Glomerular visceral epithelial cell (primary cell): ENCODE measurements around the gene EDC4.
"Not testable (repeated sequence)": the region's sequence is repeated elsewhere in the genome, so short reads cannot be mapped to it uniquely, and the experiment has no call there.

ENCODE experiments used
- DNase-seq: peaks from one replicate; pipeline ENCODE4 v3.0.0-alpha.2; 2016; ENCODE audit errors: extremely low spot score

Gene EDC4

DNA sequence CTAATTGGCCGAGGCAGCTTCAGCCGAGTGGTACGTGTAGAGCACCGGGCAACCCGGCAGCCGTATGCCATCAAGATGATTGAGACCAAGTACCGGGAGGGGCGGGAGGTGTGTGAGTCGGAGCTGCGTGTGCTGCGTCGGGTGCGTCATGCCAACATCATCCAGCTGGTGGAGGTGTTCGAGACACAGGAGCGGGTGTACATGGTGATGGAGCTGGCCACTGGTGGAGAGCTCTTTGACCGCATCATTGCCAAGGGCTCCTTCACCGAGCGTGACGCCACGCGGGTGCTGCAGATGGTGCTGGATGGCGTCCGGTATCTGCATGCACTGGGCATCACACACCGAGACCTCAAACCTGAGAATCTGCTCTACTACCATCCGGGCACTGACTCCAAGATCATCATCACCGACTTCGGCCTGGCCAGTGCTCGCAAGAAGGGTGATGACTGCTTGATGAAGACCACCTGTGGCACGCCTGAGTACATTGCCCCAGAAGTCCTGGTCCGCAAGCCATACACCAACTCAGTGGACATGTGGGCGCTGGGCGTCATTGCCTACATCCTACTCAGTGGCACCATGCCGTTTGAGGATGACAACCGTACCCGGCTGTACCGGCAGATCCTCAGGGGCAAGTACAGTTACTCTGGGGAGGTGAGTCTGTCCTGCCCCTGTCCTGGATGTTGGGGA is 36.3 kb downstream of the EDC4 start:
- DNase-seq, result no peak

DNA sequence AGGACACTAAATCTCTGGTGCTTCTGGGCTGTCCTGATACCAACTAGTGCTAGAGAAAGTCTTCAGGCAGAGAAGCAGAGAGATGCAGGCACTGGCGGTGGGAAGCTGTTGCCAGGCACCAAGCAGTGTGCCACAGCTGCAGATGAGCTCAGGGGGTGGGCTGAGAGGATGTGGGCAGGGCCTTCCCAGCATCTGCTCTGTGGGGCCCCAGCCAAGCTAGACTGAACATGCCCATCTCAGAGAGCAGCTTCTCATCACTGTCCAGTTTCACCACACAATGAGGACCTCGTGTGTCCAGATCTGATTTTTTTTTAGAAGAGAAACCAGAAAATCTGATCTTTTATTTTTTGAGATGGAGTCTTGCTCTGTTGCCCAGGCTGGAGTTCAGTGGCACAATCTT is 37.3 kb downstream of the EDC4 start:
- peak; percentile 41 for DNase-seq

DNA sequence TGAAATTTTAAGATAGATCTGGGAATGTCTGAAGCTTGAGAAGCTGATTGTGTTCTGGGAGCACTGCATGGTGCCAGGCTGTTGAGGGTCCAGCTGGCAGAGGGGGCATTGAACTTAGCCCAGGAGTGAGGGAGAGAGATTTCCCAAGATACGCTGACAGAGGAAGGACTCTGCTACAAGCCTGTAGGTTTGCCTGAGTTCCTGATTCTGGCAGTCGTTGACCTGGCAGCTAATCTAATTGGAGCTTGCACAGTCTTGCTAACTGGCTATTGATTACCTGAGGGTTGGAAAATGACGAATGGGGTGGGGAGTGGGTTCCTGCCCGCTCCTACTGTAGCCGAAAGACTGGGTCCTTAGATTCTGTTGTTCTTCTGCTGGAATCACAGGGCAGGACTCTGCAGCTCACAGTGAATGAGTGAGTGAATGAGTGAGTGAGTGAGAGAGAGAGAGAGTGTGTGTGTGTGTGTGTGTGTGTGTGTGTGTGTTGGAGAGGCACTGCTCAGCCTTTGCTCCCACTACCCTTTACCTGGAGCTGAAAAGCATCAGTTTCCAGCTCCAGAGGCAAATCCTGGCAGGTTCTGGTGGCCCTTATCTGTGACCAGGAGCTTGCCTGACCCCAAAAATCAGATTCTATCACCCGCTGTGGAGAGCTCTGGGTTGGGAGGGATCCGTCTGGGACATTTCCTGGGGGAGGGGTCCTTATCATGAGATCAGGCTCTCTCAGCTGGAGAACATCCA is 42.1 kb downstream of the EDC4 start:
- no peak for DNase-seq

DNA sequence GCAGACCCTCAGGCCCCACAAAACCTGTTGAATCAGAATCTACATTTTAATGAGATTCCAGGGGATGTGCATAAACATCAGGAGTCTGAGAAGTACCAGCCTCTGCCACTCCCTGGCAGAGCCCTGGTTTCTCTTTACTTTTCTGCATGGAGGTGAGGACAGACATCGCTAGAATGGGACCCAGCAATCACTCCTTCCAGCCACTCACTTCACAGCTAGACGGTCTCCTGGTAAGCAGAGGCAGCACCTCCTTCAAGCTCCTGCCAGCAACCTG is 42.6 kb downstream of the EDC4 start:
- not testable (repeated sequence) for DNase-seq

DNA sequence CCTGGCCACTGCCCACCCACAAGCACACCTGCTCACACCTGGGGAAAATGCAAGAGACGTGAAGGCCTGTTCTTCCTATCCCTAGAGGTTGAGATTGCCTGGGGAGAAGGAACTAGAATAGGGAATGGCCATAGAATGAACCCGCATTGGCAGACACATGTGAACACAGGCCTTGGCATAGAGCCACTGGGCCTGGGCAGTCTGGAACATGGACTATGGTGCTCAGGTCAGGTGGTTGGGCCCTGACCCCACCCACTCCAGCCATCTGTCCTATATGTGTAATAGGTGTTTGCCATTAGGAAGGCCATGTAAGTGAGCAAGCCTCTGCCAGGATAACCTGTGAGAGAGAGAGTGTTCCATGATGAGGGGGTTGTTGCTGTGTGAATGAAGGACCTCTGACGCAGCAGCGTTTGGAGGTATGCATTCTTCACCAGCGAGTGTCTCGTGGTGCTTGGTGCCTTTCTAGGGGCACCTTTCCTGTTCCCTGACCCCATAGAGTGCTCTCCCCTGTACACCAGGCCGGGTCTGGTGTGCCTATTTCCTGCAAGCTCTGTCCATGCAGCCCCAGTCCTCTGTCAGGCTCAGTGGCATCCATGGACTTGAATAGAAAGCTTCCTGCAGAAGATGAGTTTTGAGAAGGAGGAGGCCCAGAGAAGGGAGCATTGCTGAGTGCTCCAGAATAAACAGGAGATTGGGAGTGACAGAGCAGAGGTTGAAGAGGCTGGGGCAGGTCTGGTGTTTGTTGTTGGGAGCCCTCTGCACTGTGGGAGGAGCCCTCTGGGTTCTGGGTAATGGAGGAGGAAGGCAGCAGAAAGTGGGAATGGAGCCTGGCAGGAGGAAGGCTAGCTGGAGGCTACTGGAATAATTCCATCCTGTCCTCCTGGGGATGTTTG is 43.2 kb downstream of the EDC4 start:
- no peak for DNase-seq

DNA sequence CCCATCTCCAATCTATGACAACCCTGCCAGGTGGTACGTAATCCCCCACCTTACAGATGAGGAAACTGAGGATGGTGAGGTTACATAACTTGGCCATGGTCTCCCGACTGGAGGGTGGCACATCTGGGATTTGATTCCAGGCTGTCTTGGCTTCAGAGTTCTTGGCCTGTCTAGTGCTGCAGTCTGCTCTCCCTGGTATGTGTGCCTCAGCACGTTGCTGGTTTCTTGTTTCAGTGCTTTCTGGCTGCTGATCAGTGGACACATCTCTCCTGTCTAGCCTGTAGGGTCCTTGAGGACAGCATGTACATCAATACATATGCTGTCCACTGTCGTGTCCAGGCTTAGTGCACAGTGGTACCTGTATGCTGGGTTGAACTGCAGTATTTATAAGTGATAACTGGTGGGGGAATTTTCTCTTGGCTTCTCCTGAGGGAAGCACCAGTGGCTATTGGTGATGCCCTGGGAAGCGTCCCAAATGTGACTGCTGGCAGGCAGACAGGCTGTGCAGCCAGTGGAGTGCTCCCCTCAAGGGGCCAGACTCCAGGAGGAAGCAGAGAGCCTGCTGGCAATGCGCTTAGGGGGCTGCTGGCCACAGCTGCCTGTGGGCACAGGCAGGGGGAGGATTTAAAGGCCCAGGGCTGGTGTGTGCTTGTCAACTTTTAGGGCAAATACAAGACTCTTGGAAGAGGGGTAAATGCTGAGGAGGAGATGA is 44.4 kb downstream of the EDC4 start:
- no peak for DNase-seq

DNA sequence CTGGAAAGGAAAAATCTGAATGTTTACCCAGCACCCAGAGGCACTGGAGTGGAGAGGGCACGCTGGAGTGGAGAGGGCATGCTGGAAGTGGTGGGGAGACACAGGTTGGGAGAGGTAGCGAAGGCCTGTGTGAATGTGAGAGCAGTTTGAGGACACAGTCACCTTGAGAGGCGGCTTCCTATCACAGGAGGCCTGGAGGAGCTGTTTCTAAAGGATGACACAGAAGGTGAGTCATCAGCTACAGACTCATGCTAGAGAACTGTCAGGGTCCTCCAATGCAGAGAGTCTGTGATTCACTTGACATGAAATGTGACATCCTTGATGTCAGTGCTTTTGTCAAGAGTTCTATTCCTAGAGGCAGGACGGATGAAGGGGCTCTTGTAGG is 45.0 kb downstream of the EDC4 start:
- DNase-seq, result peak; percentile 68

DNA sequence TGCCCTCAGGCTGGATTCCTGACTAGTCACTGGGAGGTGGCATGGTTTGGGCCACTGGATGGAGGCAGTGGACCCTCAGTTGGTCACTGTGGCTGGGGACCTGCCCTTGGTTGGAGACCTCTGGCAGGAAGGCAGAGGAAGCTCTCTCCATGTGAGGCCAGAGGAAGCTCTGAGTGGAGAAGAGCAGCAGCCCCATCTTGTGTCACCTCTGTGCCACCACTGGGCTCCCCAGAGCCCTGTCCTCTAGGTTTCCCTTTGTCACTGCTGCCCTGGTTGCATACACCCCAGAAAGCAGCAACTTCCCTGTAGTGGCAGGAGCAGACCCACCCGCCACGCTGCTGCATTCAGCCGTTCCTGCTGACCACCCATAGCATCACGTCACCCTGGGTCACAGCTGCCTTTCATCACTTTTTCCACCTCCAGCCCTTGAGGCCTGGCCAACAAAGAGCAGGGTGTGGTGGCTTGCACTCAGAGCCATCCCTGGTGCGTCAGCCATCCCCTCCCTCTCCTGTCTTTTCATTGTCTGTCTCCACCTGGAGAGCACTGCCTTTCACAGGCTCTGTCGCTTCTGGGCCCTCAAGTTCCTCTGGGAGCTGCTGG is 46.9 kb downstream of the EDC4 start:
- DNase-seq, result no peak

DNA sequence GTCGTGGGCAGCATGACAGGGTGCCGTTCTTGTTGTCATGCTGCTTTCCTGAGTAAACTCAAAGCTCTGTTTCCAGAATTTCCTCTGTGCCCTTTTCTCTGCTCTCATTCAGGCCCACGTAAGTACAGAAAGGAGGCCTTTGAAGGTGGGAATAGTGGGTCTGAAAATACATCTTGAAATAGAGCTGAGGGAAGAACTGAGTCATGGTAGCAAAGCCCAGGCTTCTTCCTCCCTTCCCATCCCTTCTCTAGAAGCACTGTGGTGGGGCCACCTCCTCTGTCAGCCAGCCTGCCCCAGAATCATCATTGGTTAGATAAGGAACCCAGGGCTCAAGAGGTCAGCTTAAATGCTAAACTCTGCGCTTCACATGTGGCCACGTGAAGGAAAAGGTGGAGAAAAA is 49.4 kb downstream of the EDC4 start:
- no peak for DNase-seq

DNA sequence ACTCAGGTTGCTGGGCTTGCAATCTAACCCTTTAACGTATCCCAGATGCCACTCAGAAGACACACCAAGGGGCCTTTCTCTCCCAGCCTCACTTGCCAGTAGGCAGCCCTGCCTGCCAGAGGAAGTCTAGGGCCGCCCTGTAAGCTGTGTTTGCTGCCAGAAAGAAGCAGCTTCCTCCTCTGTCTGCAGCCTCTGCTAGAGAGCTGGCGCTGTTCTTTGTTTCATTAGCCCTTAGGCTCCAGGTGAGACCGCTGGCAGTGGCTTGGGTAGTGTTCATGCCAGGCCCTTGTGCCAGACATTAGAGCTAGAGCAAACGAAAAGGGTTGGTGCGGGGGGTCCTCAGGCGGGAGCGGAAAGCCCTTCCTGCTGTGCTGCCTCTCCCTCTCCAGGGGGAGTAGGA is 49.9 kb downstream of the EDC4 start:
- DNase-seq, result no peak

DNA sequence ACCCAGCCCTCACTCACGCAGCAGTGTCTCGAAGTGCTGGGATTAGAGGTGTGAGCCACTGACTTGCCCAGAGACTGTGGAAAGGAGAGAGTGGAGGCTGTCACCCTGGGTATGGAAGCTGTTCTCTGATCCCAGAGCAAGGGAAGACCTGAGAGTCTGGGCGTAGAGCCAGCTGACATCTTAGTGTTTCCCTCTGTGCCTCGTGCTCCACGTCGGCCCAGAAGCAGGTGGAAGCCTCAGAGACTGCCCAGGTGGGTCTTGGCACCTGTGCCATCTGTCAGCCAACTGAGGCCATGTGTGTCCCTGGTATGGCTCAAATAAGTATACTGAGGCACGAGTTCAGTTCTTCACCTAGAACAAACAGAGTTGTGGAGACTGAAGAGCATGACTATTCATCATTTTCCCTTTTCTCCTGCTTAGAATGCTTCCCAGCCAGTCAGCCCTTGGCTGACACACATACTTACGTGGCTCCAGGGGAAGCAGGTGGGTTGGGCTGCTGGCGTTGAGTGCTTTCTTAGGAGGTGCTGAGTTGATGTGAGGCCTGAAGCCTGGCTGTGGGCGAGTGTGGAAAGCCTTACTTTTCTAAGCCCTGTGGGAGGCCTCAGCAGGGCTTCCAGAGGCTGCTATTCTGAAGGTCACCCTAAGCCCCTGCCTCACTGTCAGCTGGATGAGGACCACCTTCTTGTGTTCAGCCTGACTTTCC is 50.7 kb downstream of the EDC4 start:
- DNase-seq, result no peak

DNA sequence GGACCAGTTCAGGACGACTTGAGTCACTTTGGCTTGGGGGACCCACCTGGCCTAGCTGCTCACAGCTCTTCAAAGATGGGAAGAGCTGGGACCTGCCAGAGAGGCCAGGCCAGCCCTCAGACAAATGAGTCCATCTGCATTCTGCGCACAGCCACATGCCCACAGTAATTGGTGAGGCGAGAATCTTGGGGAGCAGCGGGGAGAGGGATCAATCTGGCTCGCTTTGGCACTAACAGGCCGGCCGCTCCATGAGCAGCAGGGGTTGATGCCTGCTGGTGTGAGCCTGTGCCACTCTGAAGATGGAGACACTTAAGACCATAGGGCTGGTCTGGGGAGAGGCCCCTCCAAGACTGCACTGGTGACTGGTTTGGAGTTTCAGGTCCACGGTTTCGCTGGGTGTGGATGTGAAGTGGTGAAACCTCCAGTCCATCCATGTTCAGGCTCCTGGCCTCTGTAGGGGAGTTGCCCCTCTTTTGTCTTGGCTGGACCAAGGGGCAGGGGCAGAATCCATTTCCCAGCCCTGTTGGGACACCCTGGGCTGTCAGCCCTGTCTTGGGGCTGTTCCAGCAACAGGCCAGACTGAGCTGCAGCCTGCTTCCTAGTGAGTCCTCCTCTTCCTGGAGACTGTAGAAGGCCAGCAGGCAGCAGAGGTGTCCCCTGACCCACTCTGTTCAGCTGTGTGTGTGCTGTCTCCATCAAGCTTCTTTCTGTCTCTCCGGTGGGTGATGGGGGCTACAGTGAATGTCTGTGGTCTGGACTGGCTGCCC is 51.5 kb downstream of the EDC4 start:
- DNase-seq, result no peak

DNA sequence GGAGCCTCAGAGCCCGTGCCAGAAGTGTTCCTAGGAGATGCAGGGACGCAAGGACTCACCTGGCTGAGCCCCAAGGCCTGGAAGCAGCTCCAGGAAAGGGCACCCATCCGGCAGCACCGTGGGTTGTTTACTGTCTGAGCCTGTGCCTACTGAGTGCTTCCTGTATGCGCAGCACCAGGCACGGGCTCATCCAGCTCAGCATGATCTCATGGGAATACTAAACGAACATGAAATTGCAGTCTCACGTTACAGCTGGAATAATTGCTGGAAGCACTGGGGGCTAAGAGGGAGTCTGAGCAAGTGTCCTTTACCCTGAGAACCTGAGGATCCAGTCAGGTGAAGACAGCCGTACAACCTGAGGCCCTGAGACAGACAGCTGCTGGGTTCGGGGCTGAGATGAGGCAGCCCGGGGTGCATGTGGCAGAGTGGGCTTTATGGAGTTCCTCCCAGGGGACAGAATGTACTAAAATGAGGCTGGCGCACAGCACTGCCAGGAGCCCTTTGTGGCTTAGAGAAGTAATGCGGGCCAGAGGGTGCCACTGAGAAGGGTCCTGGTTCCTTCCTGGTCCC is 53.4 kb downstream of the EDC4 start:
- DNase-seq, result no peak

DNA sequence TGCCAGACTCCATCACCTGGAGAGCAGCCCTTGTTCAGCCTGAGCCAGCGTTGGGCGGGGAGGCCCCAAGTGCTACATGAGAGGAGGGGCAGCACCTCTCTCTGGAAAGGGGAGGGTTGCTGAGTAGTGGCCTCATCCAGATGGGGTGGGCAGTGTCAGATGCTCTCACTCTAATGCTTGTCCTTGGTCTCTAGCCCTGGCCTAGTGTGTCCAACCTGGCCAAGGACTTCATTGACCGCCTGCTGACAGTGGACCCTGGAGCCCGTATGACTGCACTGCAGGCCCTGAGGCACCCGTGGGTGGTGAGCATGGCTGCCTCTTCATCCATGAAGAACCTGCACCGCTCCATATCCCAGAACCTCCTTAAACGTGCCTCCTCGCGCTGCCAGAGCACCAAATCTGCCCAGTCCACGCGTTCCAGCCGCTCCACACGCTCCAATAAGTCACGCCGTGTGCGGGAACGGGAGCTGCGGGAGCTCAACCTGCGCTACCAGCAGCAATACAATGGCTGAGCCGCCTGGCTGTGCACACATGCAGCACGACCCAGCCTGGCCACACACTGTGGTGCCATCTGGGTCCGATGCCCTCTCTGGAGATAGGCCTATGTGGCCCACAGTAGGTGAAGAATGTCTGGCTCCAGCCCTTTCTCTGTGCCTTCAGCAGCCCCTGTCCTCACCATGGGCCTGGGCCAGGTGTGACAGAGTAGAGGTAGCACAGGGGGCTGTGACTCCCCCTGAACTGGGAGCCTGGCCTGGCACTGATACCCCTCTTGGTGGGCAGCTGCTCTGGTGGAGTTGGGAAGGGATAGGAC is 54.5 kb downstream of the EDC4 start:
- no peak for DNase-seq

DNA sequence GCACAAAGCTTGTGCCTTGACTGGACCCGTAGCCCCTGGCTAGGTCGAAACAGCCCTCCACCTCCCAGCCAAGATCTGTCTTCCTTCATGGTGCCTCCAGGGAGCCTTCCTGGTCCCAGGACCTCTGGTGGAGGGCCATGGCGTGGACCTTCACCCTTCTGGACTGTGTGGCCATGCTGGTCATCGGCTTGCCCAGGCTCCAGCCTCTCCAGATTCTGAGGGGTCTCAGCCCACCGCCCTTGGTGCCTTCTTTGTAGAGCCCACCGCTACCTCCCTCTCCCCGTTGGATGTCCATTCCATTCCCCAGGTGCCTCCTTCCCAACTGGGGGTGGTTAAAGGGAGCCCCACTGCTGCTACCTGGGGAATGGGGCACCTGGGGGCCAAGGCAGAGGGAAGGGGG is 55.3 kb downstream of the EDC4 start:
- DNase-seq, result no peak

DNA sequence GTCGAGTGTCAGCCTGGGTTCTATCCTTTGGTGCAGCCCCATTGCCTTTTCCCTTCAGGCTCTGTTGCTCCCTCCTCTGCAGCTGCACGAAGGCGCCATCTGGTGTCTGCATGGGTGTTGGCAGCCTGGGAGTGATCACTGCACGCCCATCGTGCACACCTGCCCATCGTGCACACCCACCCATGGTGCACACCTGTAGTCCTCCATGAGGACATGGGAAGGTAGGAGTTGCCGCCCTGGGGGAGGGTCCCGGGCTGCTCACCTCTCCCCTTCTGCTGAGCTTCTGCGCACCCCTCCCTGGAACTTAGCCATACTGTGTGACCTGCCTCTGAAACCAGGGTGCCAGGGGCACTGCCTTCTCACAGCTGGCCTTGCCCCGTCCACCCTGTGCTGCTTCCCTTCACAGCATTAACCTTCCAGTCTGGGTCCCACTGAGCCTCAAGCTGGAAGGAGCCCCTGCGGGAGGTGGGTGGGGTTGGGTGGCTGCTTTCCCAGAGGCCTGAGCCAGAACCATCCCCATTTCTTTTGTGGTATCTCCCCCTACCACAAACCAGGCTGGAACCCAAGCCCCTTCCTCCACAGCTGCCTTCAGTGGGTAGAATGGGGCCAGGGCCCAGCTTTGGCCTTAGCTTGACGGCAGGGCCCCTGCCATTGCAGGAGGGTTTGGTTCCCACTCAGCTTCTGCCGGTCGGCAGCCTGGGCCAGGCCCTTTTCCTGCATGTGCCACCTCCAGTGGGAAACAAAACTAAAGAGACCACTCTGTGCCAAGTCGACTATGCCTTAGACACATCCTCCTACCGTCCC is 55.9 kb downstream of the EDC4 start:
- DNase-seq, result peak; percentile 64

DNA sequence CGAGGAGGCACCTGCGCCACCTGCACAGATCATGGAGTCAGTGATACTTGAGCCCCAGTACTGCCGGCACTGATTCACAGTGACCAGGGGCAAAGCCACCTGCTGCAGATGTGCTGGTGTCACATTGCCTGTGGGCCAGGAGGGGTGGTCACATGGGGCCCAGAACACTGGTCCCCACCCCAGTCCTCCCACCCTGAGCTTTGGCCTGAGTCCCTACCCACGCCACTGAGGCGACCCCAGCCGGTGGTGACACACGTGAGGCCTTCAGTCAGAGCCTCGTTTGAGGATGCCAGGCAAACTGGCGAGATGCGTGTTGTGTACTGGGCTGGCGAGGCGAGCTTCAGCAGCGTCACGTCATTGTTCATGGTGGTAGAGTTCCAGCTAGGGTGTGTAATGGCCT is 57.3 kb downstream of the EDC4 start:
- DNase-seq, result no peak

DNA sequence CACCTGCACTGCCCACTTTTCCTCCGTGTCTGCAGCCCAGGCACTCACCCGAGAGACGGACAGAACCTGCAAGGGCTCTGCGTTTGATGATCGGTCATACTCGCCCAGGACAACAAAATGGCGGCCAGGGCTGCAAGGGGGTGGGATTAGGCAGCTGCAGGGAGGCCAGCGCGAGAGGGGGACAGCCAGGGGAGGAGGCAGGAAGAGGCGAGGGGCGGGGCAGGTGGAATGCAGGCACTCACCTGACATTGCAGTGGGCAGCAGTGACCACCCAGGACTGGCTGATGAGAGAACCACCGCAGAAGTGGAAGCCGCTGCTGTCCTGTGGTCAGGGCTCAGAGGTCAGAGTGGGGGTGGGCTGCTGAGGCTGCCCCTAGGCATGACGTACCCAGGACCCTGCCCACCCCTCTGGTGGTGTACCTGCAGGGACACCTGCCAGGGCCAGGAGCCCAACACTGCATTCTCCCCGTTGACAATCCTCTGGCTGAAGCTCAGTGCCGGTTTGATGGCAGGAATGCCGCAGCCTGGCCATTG is 57.9 kb downstream of the EDC4 start:
- DNase-seq, result no peak
